ENCODE results near the gene RNU2-1.
"Not testable (repeated sequence)": the region's sequence is repeated elsewhere in the genome, so short reads cannot be mapped to it uniquely, and the experiment has no call there.

DNA sequence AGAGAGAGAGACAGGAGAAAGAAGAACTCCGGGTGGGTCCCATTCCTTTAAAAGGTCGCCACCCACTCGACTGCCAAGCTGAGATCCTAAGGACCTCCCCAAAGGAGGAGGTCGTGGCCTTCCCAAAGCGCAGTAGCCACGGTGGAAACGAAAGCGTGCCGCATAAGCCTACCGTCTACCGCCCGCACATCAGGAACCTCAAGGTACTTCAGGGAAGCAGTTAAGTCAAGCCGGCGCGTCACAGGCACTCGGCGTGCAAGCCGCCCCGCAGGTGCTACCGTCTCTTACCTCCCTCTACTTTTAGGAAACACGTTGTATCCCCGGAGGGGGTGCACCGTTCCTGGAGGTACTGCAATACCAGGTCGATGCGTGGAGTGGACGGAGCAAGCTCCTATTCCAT, 5.8 kb upstream of the RNU2-1 start:
- not testable (repeated sequence) for TF ChIP-seq FOXK2 (IDR thresholded peaks at IDR 0.05); CBFB (CRISPR knock-in tag; IDR thresholded peaks at IDR 0.05); ZNF740 (CRISPR knock-in tag; IDR thresholded peaks at IDR 0.05); CEBPB (IDR thresholded peaks at IDR 0.05; ENCODE audit: borderline replicate concordance, low read depth, low read length)
